GM19351 (cell line): ENCODE results near the gene FAM89B.

Source experiments
- ATAC-seq: cut with Tn5 transposase; IDR thresholded peaks from one replicate; pipeline ENCODE4 v1.9.1; 2021; ENCODE audit warnings: mild to moderate bottlenecking, moderate library complexity; ENCODE audit not compliant: unreplicated experiment

FAM89B gene

GRCh38 chr11:65609665-65610064, 37.3 kb downstream of the FAM89B start:
- ATAC-seq, result no peak

- no peak for ATAC-seq
Measured at GRCh38 chr11:65610404-65610803, 38.1 kb downstream of the FAM89B start.

GRCh38 chr11:65611028-65611757, 38.9 kb downstream of the FAM89B start:
- ATAC-seq, result no peak

GRCh38 chr11:65611758-65612603, 39.6 kb downstream of the FAM89B start:
- no peak for ATAC-seq

- ATAC-seq, result no peak
Measured at GRCh38 chr11:65612691-65613090, 40.4 kb downstream of the FAM89B start.

- ATAC-seq, result no peak
Measured at GRCh38 chr11:65613091-65613928, 41.0 kb downstream of the FAM89B start.

GRCh38 chr11:65615229-65615949, 43.1 kb downstream of the FAM89B start, which contains the start of gene PCNX3:
TSS of gene PCNX3 (plus strand) at chr11:65615776. CDS start at chr11:65616312, 536 bp downstream.
- ATAC-seq, result peak; percentile 85

GRCh38 chr11:65615950-65616574, 43.7 kb downstream of the FAM89B start:
- ATAC-seq, result no peak

GRCh38 chr11:65616575-65617001, 44.2 kb downstream of the FAM89B start:
- no peak for ATAC-seq

- no peak for ATAC-seq
Measured at GRCh38 chr11:65617136-65617850, 45.0 kb downstream of the FAM89B start.

GRCh38 chr11:65617990-65618751, 45.8 kb downstream of the FAM89B start:
- ATAC-seq, result no peak

- no peak for ATAC-seq
Measured at GRCh38 chr11:65618763-65619162, 46.4 kb downstream of the FAM89B start.

- no peak for ATAC-seq
Measured at GRCh38 chr11:65619281-65619928, 47.1 kb downstream of the FAM89B start.

- ATAC-seq, result no peak
Measured at GRCh38 chr11:65620666-65621065, 48.3 kb downstream of the FAM89B start.

- ATAC-seq, result no peak
Measured at GRCh38 chr11:65621460-65621859, 49.1 kb downstream of the FAM89B start.

GRCh38 chr11:65622011-65622410, 49.7 kb downstream of the FAM89B start:
- no peak for ATAC-seq

- ATAC-seq, result no peak
Measured at GRCh38 chr11:65623177-65623576, 50.8 kb downstream of the FAM89B start.
